ENCODE results near the gene RERG.

Gene RERG

GRCh38 chr12:15181017-15181683 lies 40.1 kb downstream of the RERG start:
- H3K4me3 ChIP-seq (ENCODE audit: low read depth, low read length) = no peak overlapping the region
- TF ChIP-seq CTCF (IDR thresholded peaks at IDR 0.05; ENCODE audit: borderline replicate concordance, insufficient read depth, low read depth, low read length) = no peak

GRCh38 chr12:15180325-15180724 lies 40.9 kb downstream of the RERG start:
- TF ChIP-seq CTCF (IDR thresholded peaks at IDR 0.05; ENCODE audit: borderline replicate concordance, insufficient read depth, low read depth, low read length) = no peak
- no peak overlapping the region for H3K4me3 ChIP-seq (ENCODE audit: low read depth, low read length)

- no peak for TF ChIP-seq CTCF (IDR thresholded peaks at IDR 0.05; ENCODE audit: borderline replicate concordance, insufficient read depth, low read depth, low read length)
Observed at GRCh38 chr12:15179672-15180071, 41.5 kb downstream of the RERG start.

GRCh38 chr12:15173142-15173541 lies 48.1 kb downstream of the RERG start:
- TF ChIP-seq CTCF (IDR thresholded peaks at IDR 0.05; ENCODE audit: borderline replicate concordance, insufficient read depth, low read depth, low read length) = no peak
- no peak overlapping the region for H3K4me3 ChIP-seq (ENCODE audit: low read depth, low read length)

More at GRCh38 chr12:15179672-15180071, 41.5 kb downstream of the RERG start:
- H3K4me3 ChIP-seq (ENCODE audit: low read depth, low read length) = no peak overlapping the region

GRCh38 chr12:15172060-15172822 lies 49.0 kb downstream of the RERG start:
- TF ChIP-seq CTCF (IDR thresholded peaks at IDR 0.05; ENCODE audit: borderline replicate concordance, insufficient read depth, low read depth, low read length) = no peak
- H3K4me3 ChIP-seq (ENCODE audit: low read depth, low read length) = no peak overlapping the region

- no peak overlapping the region for H3K4me3 ChIP-seq (ENCODE audit: low read depth, low read length)
- TF ChIP-seq CTCF (IDR thresholded peaks at IDR 0.05; ENCODE audit: borderline replicate concordance, insufficient read depth, low read depth, low read length) = no peak
Observed at GRCh38 chr12:15171012-15171655, 50.1 kb downstream of the RERG start.
